ENCODE data around the gene FGGY.

DNA sequence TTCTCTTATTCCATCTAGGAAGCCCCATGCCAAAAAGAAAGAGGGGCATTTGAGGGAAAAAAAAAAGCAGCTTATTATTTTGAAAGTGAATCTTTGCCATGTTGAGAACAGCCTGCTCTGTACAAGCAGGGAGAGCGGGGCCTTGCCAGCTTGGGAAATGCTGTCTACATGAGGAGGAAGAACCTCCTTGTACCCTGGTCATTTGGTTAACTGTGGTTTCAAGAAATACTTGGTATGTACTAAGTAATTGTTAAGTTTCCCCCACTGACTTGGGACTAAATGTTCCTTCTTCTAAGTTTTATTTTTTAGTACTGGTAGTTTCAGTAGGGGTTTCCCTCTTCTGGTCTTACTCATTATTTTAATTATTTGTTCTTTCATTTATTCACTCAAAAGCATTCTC is 373.8 kb downstream of the FGGY start:
- TF ChIP-seq, protein P1, sequence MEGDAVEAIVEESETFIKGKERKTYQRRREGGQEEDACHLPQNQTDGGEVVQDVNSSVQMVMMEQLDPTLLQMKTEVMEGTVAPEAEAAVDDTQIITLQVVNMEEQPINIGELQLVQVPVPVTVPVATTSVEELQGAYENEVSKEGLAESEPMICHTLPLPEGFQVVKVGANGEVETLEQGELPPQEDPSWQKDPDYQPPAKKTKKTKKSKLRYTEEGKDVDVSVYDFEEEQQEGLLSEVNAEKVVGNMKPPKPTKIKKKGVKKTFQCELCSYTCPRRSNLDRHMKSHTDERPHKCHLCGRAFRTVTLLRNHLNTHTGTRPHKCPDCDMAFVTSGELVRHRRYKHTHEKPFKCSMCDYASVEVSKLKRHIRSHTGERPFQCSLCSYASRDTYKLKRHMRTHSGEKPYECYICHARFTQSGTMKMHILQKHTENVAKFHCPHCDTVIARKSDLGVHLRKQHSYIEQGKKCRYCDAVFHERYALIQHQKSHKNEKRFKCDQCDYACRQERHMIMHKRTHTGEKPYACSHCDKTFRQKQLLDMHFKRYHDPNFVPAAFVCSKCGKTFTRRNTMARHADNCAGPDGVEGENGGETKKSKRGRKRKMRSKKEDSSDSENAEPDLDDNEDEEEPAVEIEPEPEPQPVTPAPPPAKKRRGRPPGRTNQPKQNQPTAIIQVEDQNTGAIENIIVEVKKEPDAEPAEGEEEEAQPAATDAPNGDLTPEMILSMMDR (IDR thresholded peaks at IDR 0.05; ENCODE audit: low read depth, low read length, missing input control): no peak
- TF ChIP-seq, protein P2, sequence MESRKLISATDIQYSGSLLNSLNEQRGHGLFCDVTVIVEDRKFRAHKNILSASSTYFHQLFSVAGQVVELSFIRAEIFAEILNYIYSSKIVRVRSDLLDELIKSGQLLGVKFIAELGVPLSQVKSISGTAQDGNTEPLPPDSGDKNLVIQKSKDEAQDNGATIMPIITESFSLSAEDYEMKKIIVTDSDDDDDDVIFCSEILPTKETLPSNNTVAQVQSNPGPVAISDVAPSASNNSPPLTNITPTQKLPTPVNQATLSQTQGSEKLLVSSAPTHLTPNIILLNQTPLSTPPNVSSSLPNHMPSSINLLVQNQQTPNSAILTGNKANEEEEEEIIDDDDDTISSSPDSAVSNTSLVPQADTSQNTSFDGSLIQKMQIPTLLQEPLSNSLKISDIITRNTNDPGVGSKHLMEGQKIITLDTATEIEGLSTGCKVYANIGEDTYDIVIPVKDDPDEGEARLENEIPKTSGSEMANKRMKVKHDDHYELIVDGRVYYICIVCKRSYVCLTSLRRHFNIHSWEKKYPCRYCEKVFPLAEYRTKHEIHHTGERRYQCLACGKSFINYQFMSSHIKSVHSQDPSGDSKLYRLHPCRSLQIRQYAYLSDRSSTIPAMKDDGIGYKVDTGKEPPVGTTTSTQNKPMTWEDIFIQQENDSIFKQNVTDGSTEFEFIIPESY (IDR thresholded peaks at IDR 0.05): no peak
- TF ChIP-seq YY1 (IDR thresholded peaks at IDR 0.05): no peak
- no peak for TF ChIP-seq TAF1 (conservative IDR thresholded peaks at IDR 0.05)
- no peak for TF ChIP-seq FOXA1 (IDR thresholded peaks at IDR 0.05)
- TF ChIP-seq, protein P3, sequence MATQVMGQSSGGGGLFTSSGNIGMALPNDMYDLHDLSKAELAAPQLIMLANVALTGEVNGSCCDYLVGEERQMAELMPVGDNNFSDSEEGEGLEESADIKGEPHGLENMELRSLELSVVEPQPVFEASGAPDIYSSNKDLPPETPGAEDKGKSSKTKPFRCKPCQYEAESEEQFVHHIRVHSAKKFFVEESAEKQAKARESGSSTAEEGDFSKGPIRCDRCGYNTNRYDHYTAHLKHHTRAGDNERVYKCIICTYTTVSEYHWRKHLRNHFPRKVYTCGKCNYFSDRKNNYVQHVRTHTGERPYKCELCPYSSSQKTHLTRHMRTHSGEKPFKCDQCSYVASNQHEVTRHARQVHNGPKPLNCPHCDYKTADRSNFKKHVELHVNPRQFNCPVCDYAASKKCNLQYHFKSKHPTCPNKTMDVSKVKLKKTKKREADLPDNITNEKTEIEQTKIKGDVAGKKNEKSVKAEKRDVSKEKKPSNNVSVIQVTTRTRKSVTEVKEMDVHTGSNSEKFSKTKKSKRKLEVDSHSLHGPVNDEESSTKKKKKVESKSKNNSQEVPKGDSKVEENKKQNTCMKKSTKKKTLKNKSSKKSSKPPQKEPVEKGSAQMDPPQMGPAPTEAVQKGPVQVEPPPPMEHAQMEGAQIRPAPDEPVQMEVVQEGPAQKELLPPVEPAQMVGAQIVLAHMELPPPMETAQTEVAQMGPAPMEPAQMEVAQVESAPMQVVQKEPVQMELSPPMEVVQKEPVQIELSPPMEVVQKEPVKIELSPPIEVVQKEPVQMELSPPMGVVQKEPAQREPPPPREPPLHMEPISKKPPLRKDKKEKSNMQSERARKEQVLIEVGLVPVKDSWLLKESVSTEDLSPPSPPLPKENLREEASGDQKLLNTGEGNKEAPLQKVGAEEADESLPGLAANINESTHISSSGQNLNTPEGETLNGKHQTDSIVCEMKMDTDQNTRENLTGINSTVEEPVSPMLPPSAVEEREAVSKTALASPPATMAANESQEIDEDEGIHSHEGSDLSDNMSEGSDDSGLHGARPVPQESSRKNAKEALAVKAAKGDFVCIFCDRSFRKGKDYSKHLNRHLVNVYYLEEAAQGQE (IDR thresholded peaks at IDR 0.05): no peak
- no peak for TF ChIP-seq EGR1 (IDR thresholded peaks at IDR 0.05; ENCODE audit: low read depth in 2 of 2)
- TF ChIP-seq, protein P4, sequence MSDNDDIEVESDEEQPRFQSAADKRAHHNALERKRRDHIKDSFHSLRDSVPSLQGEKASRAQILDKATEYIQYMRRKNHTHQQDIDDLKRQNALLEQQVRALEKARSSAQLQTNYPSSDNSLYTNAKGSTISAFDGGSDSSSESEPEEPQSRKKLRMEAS (IDR thresholded peaks at IDR 0.05): no peak
- TF ChIP-seq RAD21 (IDR thresholded peaks at IDR 0.05): no peak
- TF ChIP-seq GABPA (IDR thresholded peaks at IDR 0.05 in 1 of 2, conservative IDR thresholded peaks at IDR 0.05 in 1 of 2): no peak

Measured in liver (tissue), 3 donors.